SK-N-SH (cell line): ENCODE results near the gene CLEC18A. TPM values are rescaled to one million over a fixed set of nuclear protein-coding genes. Genes with fewer than 3 reads are reported as not detected.

Experiments used
- CTCF ChIA-PET: fragments of 300-600, 350-600 bp; formaldehyde crosslinking; extraction: SDS; loops from one replicate; lab custom pipeline; 2021; lab: Yijun Ruan, JAX
- POLR2A ChIA-PET: fragments of 350-600 bp; sonication (Branson Sonifier 250); formaldehyde crosslinking; extraction: SDS; loops from one replicate; lab custom pipeline; 2020; ENCODE audit warnings: antibody characterized with exemption, inconsistent platforms; lab: Yijun Ruan, JAX
- DNase-seq: peaks from one replicate; pipeline ENCODE4 v3.0.0; 2012
- H2AFZ ChIP-seq: fragments of 200-600 bp; sonication (generic); 2 replicates; pipeline ENCODE4 v1.8.1; 2016; ENCODE audit warnings: antibody characterized with exemption, mild to moderate bottlenecking, low read depth
- H3F3A ChIP-seq: fragments of 200-600 bp; sonication (generic); replicated peaks from 2 replicates; pipeline ENCODE3; 2016; ENCODE audit warnings: antibody characterized with exemption, mild to moderate bottlenecking; ENCODE audit not compliant: insufficient read depth
- H3K27ac ChIP-seq, 2 experiments: fragments of 200-500 bp in 1 of 2; fragments of 200-600 bp in 1 of 2; sonication (Bioruptor generic) in 1 of 2; sonication (generic), shearing (Covaris generic) in 1 of 2; 2 replicates each; pipeline versions ENCODE4 v1.5.1 to v1.6.1; 2014 to 2016; ENCODE audit warnings: low read depth in 2 of 2, inconsistent platforms in 1 of 2, low read length in 1 of 2, mild to moderate bottlenecking in 1 of 2, mixed read lengths in 1 of 2
- H3K27me3 ChIP-seq: fragments of 200-600 bp; sonication (generic), shearing (Covaris generic); 2 replicates; pipeline ENCODE4 v1.6.1; 2016; ENCODE audit warnings: mixed run types; ENCODE audit not compliant: insufficient read depth
- H3K36me3 ChIP-seq, 2 experiments: fragments of 200-500 bp in 1 of 2; fragments of 200-600 bp in 1 of 2; sonication (Bioruptor generic) in 1 of 2; sonication (generic) in 1 of 2; replicated peaks in 1 of 2; 2 replicates each; pipeline versions ENCODE3 to v1.5.1; 2014 to 2016; ENCODE audit warnings: low read length in 1 of 2, mild to moderate bottlenecking in 1 of 2; ENCODE audit not compliant: insufficient read depth in 2 of 2, control insufficient read depth in 1 of 2
- H3K4me1 ChIP-seq, 2 experiments: fragments of 200-500 bp in 1 of 2; fragments of 200-600 bp in 1 of 2; sonication (Bioruptor generic) in 1 of 2; sonication (generic), shearing (Covaris generic) in 1 of 2; 2 replicates each; pipeline versions ENCODE4 v1.5.1 to v1.6.1; 2014 to 2016; ENCODE audit warnings: low read depth in 1 of 2, low read length in 1 of 2, mixed run types in 1 of 2; ENCODE audit not compliant: insufficient read depth in 2 of 2, control insufficient read depth in 1 of 2
- H3K4me2 ChIP-seq: fragments of 200-600 bp; sonication (generic), shearing (Covaris generic); 2 replicates; pipeline ENCODE4 v1.6.1; 2017; ENCODE audit warnings: mixed run types
- H3K4me3 ChIP-seq, 2 experiments: fragments of 200-500 bp in 1 of 2; fragments of 200-600 bp in 1 of 2; sonication (Bioruptor generic) in 1 of 2; sonication (generic), shearing (Covaris generic) in 1 of 2; 2 replicates each; pipeline versions ENCODE4 v1.5.1 to v1.8.1; 2014 to 2016; ENCODE audit warnings: low read depth in 2 of 2, inconsistent platforms in 1 of 2, low read length in 1 of 2, mild to moderate bottlenecking in 1 of 2, mixed read lengths in 1 of 2, moderate library complexity in 1 of 2
- H3K79me2 ChIP-seq: fragments of 200-600 bp; sonication (generic); 2 replicates; pipeline ENCODE4 v1.8.1; 2017; ENCODE audit warnings: mild to moderate bottlenecking; ENCODE audit not compliant: insufficient read depth
- H3K9ac ChIP-seq: fragments of 200-600 bp; sonication (generic); 2 replicates; pipeline ENCODE4 v1.6.1; 2017; ENCODE audit warnings: mixed run types
- H3K9me2 ChIP-seq: fragments of 200-600 bp; sonication (generic); 2 replicates; pipeline ENCODE4 v1.6.1; 2017; ENCODE audit warnings: mixed run types
- H3K9me3 ChIP-seq: fragments of 200-600 bp; sonication (generic); 2 replicates; pipeline ENCODE4 v1.6.1; 2017; ENCODE audit warnings: mixed run types, mild to moderate bottlenecking, moderate library complexity
- H4K20me1 ChIP-seq: fragments of 200-600 bp; sonication (generic); 2 replicates; pipeline ENCODE4 v1.6.1; 2017; ENCODE audit warnings: mild to moderate bottlenecking, mixed run types; ENCODE audit not compliant: insufficient read depth
- ELF1 ChIP-seq: IDR thresholded peaks from 2 replicates; pipeline ENCODE4 v1.4.0; 2012
- EZH2phosphoT487 ChIP-seq: fragments of 200-600 bp; sonication (generic); IDR thresholded peaks from 2 replicates; pipeline ENCODE4 v1.6.1; 2017; ENCODE audit warnings: low read depth, mixed run types, mild to moderate bottlenecking, antibody characterized with exemption, moderate library complexity, borderline replicate concordance
- FOSL2 ChIP-seq: IDR thresholded peaks from 2 replicates; pipeline ENCODE4 v1.4.0; 2012; ENCODE audit warnings: low read depth, mild to moderate bottlenecking, moderate library complexity, borderline replicate concordance
- FOXJ3 ChIP-seq: sonication (generic); formaldehyde crosslinking; IDR thresholded peaks from 2 replicates; pipeline ENCODE4 v1.5.1; 2020; ENCODE audit warnings: mild to moderate bottlenecking, missing genetic modification reagents
- GABPA ChIP-seq: IDR thresholded peaks from 2 replicates; pipeline ENCODE4 v1.4.0; 2012; ENCODE audit warnings: low read depth, mild to moderate bottlenecking
- GATA2 ChIP-seq: sonication (generic); formaldehyde crosslinking; IDR thresholded peaks from 2 replicates; pipeline ENCODE4 v1.5.0; 2020; ENCODE audit warnings: mild to moderate bottlenecking, missing genetic modification reagents
- MAX ChIP-seq: IDR thresholded peaks from 2 replicates; pipeline ENCODE4 v1.4.0; 2012; ENCODE audit warnings: low read depth
- MXI1 ChIP-seq: IDR thresholded peaks from 2 replicates; pipeline ENCODE4 v1.6.1; 2012; ENCODE audit warnings: mild to moderate bottlenecking, low read depth, low read length, improper control_type of control experiment
- NRF1 ChIP-seq: IDR thresholded peaks from 2 replicates; pipeline ENCODE4 v1.6.1; 2012; ENCODE audit warnings: low read depth, mild to moderate bottlenecking, low read length
- RAD21 ChIP-seq: IDR thresholded peaks from 2 replicates; pipeline ENCODE4 v1.6.1; 2012; ENCODE audit warnings: mild to moderate bottlenecking, low read length
- RCOR1 ChIP-seq: fragments of 150-350 bp; IDR thresholded peaks from 2 replicates; pipeline ENCODE4 v1.6.1; 2017; ENCODE audit warnings: antibody characterized with exemption, low read length
- TCF12 ChIP-seq: IDR thresholded peaks from 2 replicates; pipeline ENCODE4 v1.4.0; 2012
- USF1 ChIP-seq: IDR thresholded peaks from 2 replicates; pipeline ENCODE4 v1.4.0; 2012; ENCODE audit warnings: low read depth, borderline replicate concordance
- WGBS: methylation state at CpG from one replicate; pipeline ENCODE4 v1.1.6; 2017; ENCODE audit warnings: low lambda C conversion rate; 5-methylcytosine and 5-hydroxymethylcytosine counted together
- polyA plus RNA-seq, 3 experiments: library from polyadenylated mRNA; depleted of rRNA; stranded (reverse); fragments of >200 nt; gene quantifications; 2 replicates each; pipeline ENCODE4 v1.2.3, GENCODE V29; 2012
- TF ChIP-seq, protein P1 (sequence below): fragments of 150-350 bp; IDR thresholded peaks from 2 replicates; pipeline ENCODE4 v1.6.1; 2016; ENCODE audit warnings: mild to moderate bottlenecking, low read depth, low read length
- TF ChIP-seq, protein P2 (sequence below): fragments of 200-600 bp; sonication (generic); IDR thresholded peaks from 2 replicates; pipeline ENCODE4 v1.6.1; 2017; ENCODE audit warnings: antibody characterized with exemption, mild to moderate bottlenecking, moderate library complexity
- TF ChIP-seq, protein P3 (sequence below): fragments of 150-350 bp; IDR thresholded peaks from 2 replicates; pipeline ENCODE4 v1.6.1; 2017; ENCODE audit warnings: antibody characterized with exemption, low read length, low read depth, borderline replicate concordance

Gene CLEC18A
- polyA plus RNA-seq, 1 of the 3 experiments (the other 2 are of a cell fraction) = 0.20 TPM

GRCh38 chr16:69938981-69939820 lies 11.9 kb upstream of the CLEC18A start (continued):
- TF ChIP-seq RCOR1 (no peak), RAD21 (no peak), FOSL2 (no peak), FOXJ3 (CRISPR knock-in tag) (no peak)
- TF ChIP-seq, protein P1, sequence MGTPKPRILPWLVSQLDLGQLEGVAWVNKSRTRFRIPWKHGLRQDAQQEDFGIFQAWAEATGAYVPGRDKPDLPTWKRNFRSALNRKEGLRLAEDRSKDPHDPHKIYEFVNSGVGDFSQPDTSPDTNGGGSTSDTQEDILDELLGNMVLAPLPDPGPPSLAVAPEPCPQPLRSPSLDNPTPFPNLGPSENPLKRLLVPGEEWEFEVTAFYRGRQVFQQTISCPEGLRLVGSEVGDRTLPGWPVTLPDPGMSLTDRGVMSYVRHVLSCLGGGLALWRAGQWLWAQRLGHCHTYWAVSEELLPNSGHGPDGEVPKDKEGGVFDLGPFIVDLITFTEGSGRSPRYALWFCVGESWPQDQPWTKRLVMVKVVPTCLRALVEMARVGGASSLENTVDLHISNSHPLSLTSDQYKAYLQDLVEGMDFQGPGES = no peak

- Histone ChIP-seq H3K4me1 (peaks cover 0 to 15% of the 10 kb centered on the region in 2 experiments; a peak in 1 of 4 replicates), H3K27ac (no peak overlapping the region), H2AFZ (no peak overlapping the region), H4K20me1 (no peaks in the 10 kb centered on the region), H3K4me3 (no peak overlapping the region), H3K36me3 (peaks cover 3 to 32% of the 10 kb centered on the region in 2 experiments), H3K4me2 (no peak overlapping the region), H3K9me2 (no peaks in the 10 kb centered on the region), H3F3A (no peaks in the 10 kb centered on the region), H3K27me3 (no peaks in the 10 kb centered on the region), H3K79me2 (no peaks in the 10 kb centered on the region), H3K9me3 (no peaks in the 10 kb centered on the region), H3K9ac (no peak overlapping the region)
- WGBS = 100% methylated on average over 12 of the region's 26 CpGs
- ChIA-PET CTCF (interaction anchor here (1.3 to 9.3 kb wide), 3 partner anchors 10 to 146 kb away, joined by 3 to 65 read pairs (median 22); no protein-coding TSS in a partner anchor), POLR2A (no interaction called here)
- TF ChIP-seq, protein P2, sequence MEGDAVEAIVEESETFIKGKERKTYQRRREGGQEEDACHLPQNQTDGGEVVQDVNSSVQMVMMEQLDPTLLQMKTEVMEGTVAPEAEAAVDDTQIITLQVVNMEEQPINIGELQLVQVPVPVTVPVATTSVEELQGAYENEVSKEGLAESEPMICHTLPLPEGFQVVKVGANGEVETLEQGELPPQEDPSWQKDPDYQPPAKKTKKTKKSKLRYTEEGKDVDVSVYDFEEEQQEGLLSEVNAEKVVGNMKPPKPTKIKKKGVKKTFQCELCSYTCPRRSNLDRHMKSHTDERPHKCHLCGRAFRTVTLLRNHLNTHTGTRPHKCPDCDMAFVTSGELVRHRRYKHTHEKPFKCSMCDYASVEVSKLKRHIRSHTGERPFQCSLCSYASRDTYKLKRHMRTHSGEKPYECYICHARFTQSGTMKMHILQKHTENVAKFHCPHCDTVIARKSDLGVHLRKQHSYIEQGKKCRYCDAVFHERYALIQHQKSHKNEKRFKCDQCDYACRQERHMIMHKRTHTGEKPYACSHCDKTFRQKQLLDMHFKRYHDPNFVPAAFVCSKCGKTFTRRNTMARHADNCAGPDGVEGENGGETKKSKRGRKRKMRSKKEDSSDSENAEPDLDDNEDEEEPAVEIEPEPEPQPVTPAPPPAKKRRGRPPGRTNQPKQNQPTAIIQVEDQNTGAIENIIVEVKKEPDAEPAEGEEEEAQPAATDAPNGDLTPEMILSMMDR = no peak
- TF ChIP-seq, protein P3, sequence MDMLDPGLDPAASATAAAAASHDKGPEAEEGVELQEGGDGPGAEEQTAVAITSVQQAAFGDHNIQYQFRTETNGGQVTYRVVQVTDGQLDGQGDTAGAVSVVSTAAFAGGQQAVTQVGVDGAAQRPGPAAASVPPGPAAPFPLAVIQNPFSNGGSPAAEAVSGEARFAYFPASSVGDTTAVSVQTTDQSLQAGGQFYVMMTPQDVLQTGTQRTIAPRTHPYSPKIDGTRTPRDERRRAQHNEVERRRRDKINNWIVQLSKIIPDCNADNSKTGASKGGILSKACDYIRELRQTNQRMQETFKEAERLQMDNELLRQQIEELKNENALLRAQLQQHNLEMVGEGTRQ = no peak
- TF ChIP-seq GABPA (no peak), USF1 (no peak), NRF1 (no peak), MAX (no peak), EZH2phosphoT487 (no peak), ELF1 (no peak), RAD21 (no peak), GATA2 (CRISPR knock-in tag) (no peak), TCF12 (no peak), MXI1 (no peak)
- TF ChIP-seq, protein P1 = no peak
- DNase-seq = no peak
Observed at GRCh38 chr16:69939821-69940585, 11.1 kb upstream of the CLEC18A start.
